ENCODE data around the gene DHRS7C.

Gene DHRS7C

GRCh38 chr17:9767432-9767991 is 23.9 kb downstream of the DHRS7C start:
- no peak for DNase-seq (ENCODE audit: insufficient read length, low spot score)
- no peak for FAIRE-seq

- no peak for FAIRE-seq
Observed at GRCh38 chr17:9766970-9767369, 24.4 kb downstream of the DHRS7C start.

GRCh38 chr17:9765322-9765721 is 26.1 kb downstream of the DHRS7C start:
- DNase-seq (ENCODE audit: insufficient read length, low spot score) = no peak
- FAIRE-seq = no peak

More at GRCh38 chr17:9766970-9767369, 24.4 kb downstream of the DHRS7C start:
- no peak for DNase-seq (ENCODE audit: insufficient read length, low spot score)

GRCh38 chr17:9763643-9764042 is 27.7 kb downstream of the DHRS7C start:
- no peak for FAIRE-seq
- no peak for DNase-seq (ENCODE audit: insufficient read length, low spot score)

- FAIRE-seq (no peak), DNase-seq (ENCODE audit: insufficient read length, low spot score) (no peak)
Observed at GRCh38 chr17:9760266-9760665, 31.1 kb downstream of the DHRS7C start.

GRCh38 chr17:9755083-9755482 is 36.3 kb downstream of the DHRS7C start:
- no peak for FAIRE-seq
- DNase-seq (ENCODE audit: insufficient read length, low spot score) = no peak

- FAIRE-seq = no peak
- DNase-seq (ENCODE audit: insufficient read length, low spot score) = no peak
Observed at GRCh38 chr17:9750524-9750923, 40.9 kb downstream of the DHRS7C start.

GRCh38 chr17:9729735-9730420 is 61.5 kb downstream of the DHRS7C start:
- FAIRE-seq (no peak), DNase-seq (ENCODE audit: insufficient read length, low spot score) (peak; percentile 27)

- no peak for FAIRE-seq
Observed at GRCh38 chr17:9729034-9729650, 62.2 kb downstream of the DHRS7C start.

GRCh38 chr17:9728564-9728963 is 62.8 kb downstream of the DHRS7C start:
- no peak for FAIRE-seq
- no peak for DNase-seq (ENCODE audit: insufficient read length, low spot score)

More at GRCh38 chr17:9729034-9729650, 62.2 kb downstream of the DHRS7C start:
- peak; percentile 71 for DNase-seq (ENCODE audit: insufficient read length, low spot score)

GRCh38 chr17:9728005-9728404 is 63.4 kb downstream of the DHRS7C start:
- DNase-seq (ENCODE audit: insufficient read length, low spot score) = no peak

GRCh38 chr17:9726291-9726690 is 65.1 kb downstream of the DHRS7C start:
- FAIRE-seq (no peak), DNase-seq (ENCODE audit: insufficient read length, low spot score) (no peak)

More at GRCh38 chr17:9728005-9728404, 63.4 kb downstream of the DHRS7C start:
- no peak for FAIRE-seq

GRCh38 chr17:9725575-9725974 is 65.8 kb downstream of the DHRS7C start:
- DNase-seq (ENCODE audit: insufficient read length, low spot score) (no peak), FAIRE-seq (no peak)
